Natural killer cell treated with Interleukin-12 subunit alpha and Interleukin-12 subunit beta and Interleukin-15 and Interleukin-18, amount 100 ng/mL, for 72 hours (primary cell): Measurements from ENCODE around the gene PDE2A. TPM values are rescaled to one million over a fixed set of nuclear protein-coding genes. Genes with fewer than 3 reads are reported as not detected.

Experiments
- ATAC-seq, 2 donors: fragments of 150-1000 bp; cut with Tn5 transposase in 1 of 2; sonication (Bioruptor Pico), chemical (Tn5 transposase) in 1 of 2; 2 replicates each; pipeline ENCODE4 v1.10.0; 2021
- DNase-seq: peaks from one replicate; pipeline ENCODE4 v3.0.0; 2022; ENCODE audit warnings: low spot score
- H3K27ac Mint-ChIP-seq, 2 donors: 1 replicate in 1 of 2; 2 replicates in 1 of 2; pipeline ENCODE4 v1.8.0; 2022; ENCODE audit warnings: mixed read lengths in 2 of 2, mild to moderate bottlenecking in 1 of 2, moderate library complexity in 1 of 2
- H3K27me3 Mint-ChIP-seq, 2 donors: 1 replicate in 1 of 2; 2 replicates in 1 of 2; pipeline ENCODE4 v1.8.0; 2022; ENCODE audit warnings: mixed read lengths in 2 of 2
- H3K36me3 Mint-ChIP-seq: one replicate; pipeline ENCODE4 v1.8.0; 2022; ENCODE audit warnings: mixed read lengths
- H3K4me1 Mint-ChIP-seq, 2 donors: 1 replicate in 1 of 2; 2 replicates in 1 of 2; pipeline ENCODE4 v1.8.0; 2022; ENCODE audit warnings: low read depth in 2 of 2, mixed read lengths in 2 of 2, mild to moderate bottlenecking in 1 of 2
- H3K4me3 Mint-ChIP-seq: one replicate; pipeline ENCODE4 v1.8.0; 2022; ENCODE audit warnings: mixed read lengths
- H3K9me3 Mint-ChIP-seq: 2 replicates; pipeline ENCODE4 v1.8.0; 2022; ENCODE audit warnings: mixed read lengths
- total RNA-seq, 2 donors: library from RNA; stranded (reverse); gene quantifications; one replicate each; pipeline ENCODE4 v1.2.3, GENCODE V29; 2022

Gene PDE2A
- total RNA-seq, 2 donors from 2014 or later: 2.5 to 7.7 TPM

- no peak overlapping the region for H3K4me3 Mint-ChIP-seq
- no peaks in the 10 kb centered on the region for H3K4me1 Mint-ChIP-seq
- DNase-seq (no peak), ATAC-seq (no peak)
- H3K27me3 Mint-ChIP-seq: peaks cover 12 to 21% of the 10 kb centered on the region in 2 donors
- no peak overlapping the region for H3K27ac Mint-ChIP-seq
- H3K9me3 Mint-ChIP-seq: no peaks in the 10 kb centered on the region
- H3K36me3 Mint-ChIP-seq: no peaks in the 10 kb centered on the region
Observed at GRCh38 chr11:72639502-72640375, 34.5 kb downstream of the PDE2A start.

GRCh38 chr11:72637926-72638325 is 36.3 kb downstream of the PDE2A start:
- no peak for ATAC-seq
- H3K36me3 Mint-ChIP-seq: no peaks in the 10 kb centered on the region
- no peak overlapping the region for H3K4me3 Mint-ChIP-seq
- H3K27me3 Mint-ChIP-seq: peaks cover 12 to 21% of the 10 kb centered on the region in 2 donors
- H3K27ac Mint-ChIP-seq: no peak overlapping the region
- DNase-seq: no peak
- no peaks in the 10 kb centered on the region for H3K4me1 Mint-ChIP-seq
- H3K9me3 Mint-ChIP-seq: no peaks in the 10 kb centered on the region

- Mint-ChIP-seq H3K4me1 (no peaks in the 10 kb centered on the region), H3K4me3 (no peak overlapping the region), H3K27ac (no peak overlapping the region), H3K27me3 (peaks cover 12 to 21% of the 10 kb centered on the region in 2 donors), H3K36me3 (no peaks in the 10 kb centered on the region), H3K9me3 (no peaks in the 10 kb centered on the region)
- no peak for DNase-seq
- ATAC-seq: no peak
Observed at GRCh38 chr11:72637198-72637597, 37.0 kb downstream of the PDE2A start.

GRCh38 chr11:72636376-72636775 is 37.8 kb downstream of the PDE2A start:
- Mint-ChIP-seq H3K36me3 (no peaks in the 10 kb centered on the region), H3K27me3 (peaks cover 12 to 21% of the 10 kb centered on the region in 2 donors), H3K4me3 (no peak overlapping the region), H3K27ac (no peak overlapping the region), H3K9me3 (no peaks in the 10 kb centered on the region), H3K4me1 (no peaks in the 10 kb centered on the region)
- ATAC-seq (no peak), DNase-seq (no peak)

GRCh38 chr11:72635933-72636332 is 38.3 kb downstream of the PDE2A start:
- Mint-ChIP-seq H3K36me3 (no peaks in the 10 kb centered on the region), H3K4me1 (no peaks in the 10 kb centered on the region), H3K4me3 (no peak overlapping the region), H3K27me3 (peaks cover 12 to 21% of the 10 kb centered on the region in 2 donors), H3K9me3 (no peaks in the 10 kb centered on the region), H3K27ac (no peak overlapping the region)
- ATAC-seq (no peak), DNase-seq (no peak)

- no peaks in the 10 kb centered on the region for H3K4me1 Mint-ChIP-seq
- no peak for DNase-seq
- H3K36me3 Mint-ChIP-seq: no peaks in the 10 kb centered on the region
- no peak for ATAC-seq
- H3K27ac Mint-ChIP-seq: no peak overlapping the region
- peaks cover 12 to 21% of the 10 kb centered on the region in 2 donors for H3K27me3 Mint-ChIP-seq
- H3K4me3 Mint-ChIP-seq: no peak overlapping the region
- H3K9me3 Mint-ChIP-seq: no peaks in the 10 kb centered on the region
Observed at GRCh38 chr11:72635309-72635915, 38.8 kb downstream of the PDE2A start.

- Mint-ChIP-seq H3K4me3 (no peak overlapping the region), H3K27me3 (peaks cover 12 to 21% of the 10 kb centered on the region in 2 donors), H3K36me3 (no peaks in the 10 kb centered on the region), H3K27ac (no peak overlapping the region), H3K4me1 (no peaks in the 10 kb centered on the region), H3K9me3 (no peaks in the 10 kb centered on the region)
- ATAC-seq (no peak), DNase-seq (no peak)
Observed at GRCh38 chr11:72634472-72635095, 39.6 kb downstream of the PDE2A start.

GRCh38 chr11:72634016-72634415 is 40.2 kb downstream of the PDE2A start:
- H3K9me3 Mint-ChIP-seq: no peaks in the 10 kb centered on the region
- H3K27me3 Mint-ChIP-seq: peaks cover 12 to 21% of the 10 kb centered on the region in 2 donors
- DNase-seq (no peak), ATAC-seq (no peak)
- H3K4me3 Mint-ChIP-seq: no peak overlapping the region
- H3K4me1 Mint-ChIP-seq: no peaks in the 10 kb centered on the region
- H3K36me3 Mint-ChIP-seq: no peaks in the 10 kb centered on the region
- no peak overlapping the region for H3K27ac Mint-ChIP-seq

- no peak for DNase-seq
- ATAC-seq: no peak
- Mint-ChIP-seq H3K36me3 (no peaks in the 10 kb centered on the region), H3K4me1 (no peaks in the 10 kb centered on the region), H3K9me3 (no peaks in the 10 kb centered on the region), H3K27ac (no peak overlapping the region), H3K27me3 (peaks cover 9 to 15% of the 10 kb centered on the region in 2 donors), H3K4me3 (no peak overlapping the region)
Observed at GRCh38 chr11:72633068-72633467, 41.2 kb downstream of the PDE2A start.

- Mint-ChIP-seq H3K4me3 (no peak overlapping the region), H3K27ac (no peak overlapping the region), H3K27me3 (peaks cover 2 to 6% of the 10 kb centered on the region in 2 donors), H3K4me1 (no peaks in the 10 kb centered on the region), H3K9me3 (no peaks in the 10 kb centered on the region), H3K36me3 (no peaks in the 10 kb centered on the region)
- DNase-seq (no peak), ATAC-seq (no peak)
Observed at GRCh38 chr11:72631806-72632731, 42.2 kb downstream of the PDE2A start.

- H3K27me3 Mint-ChIP-seq: peaks cover 0 to under 1% of the 10 kb centered on the region in 2 donors
- H3K4me3 Mint-ChIP-seq: no peak overlapping the region
- no peak overlapping the region for H3K27ac Mint-ChIP-seq
- no peaks in the 10 kb centered on the region for H3K9me3 Mint-ChIP-seq
- no peaks in the 10 kb centered on the region for H3K36me3 Mint-ChIP-seq
- ATAC-seq: no peak
- H3K4me1 Mint-ChIP-seq: no peaks in the 10 kb centered on the region
- DNase-seq: no peak
Observed at GRCh38 chr11:72630104-72630852, 43.9 kb downstream of the PDE2A start.

- no peak overlapping the region for H3K27ac Mint-ChIP-seq
- H3K4me3 Mint-ChIP-seq: no peak overlapping the region
- no peaks in the 10 kb centered on the region for H3K4me1 Mint-ChIP-seq
- H3K27me3 Mint-ChIP-seq: peaks cover 0 to 4% of the 10 kb centered on the region in 2 donors
- ATAC-seq: no peak
- DNase-seq: no peak
- no peaks in the 10 kb centered on the region for H3K36me3 Mint-ChIP-seq
- no peaks in the 10 kb centered on the region for H3K9me3 Mint-ChIP-seq
Observed at GRCh38 chr11:72629266-72629665, 45.0 kb downstream of the PDE2A start.
